ENCODE results near the gene TBC1D23.

The TBC1D23 gene

GRCh38 chr3:100352296-100353231, 91.8 kb downstream of the TBC1D23 start:
- peak; percentile 47 for DNase-seq (ENCODE audit: low read depth)

GRCh38 chr3:100354850-100355249, 94.1 kb downstream of the TBC1D23 start:
- DNase-seq (ENCODE audit: low read depth), result peak; percentile 49

- peak; percentile 51 for DNase-seq (ENCODE audit: low read depth)
Observed at GRCh38 chr3:100358413-100358812, 97.6 kb downstream of the TBC1D23 start.

- no peak for DNase-seq (ENCODE audit: low read depth)
Observed at GRCh38 chr3:100359035-100359434, 98.2 kb downstream of the TBC1D23 start.

- DNase-seq (ENCODE audit: low read depth), result no peak
Observed at GRCh38 chr3:100360757-100361496, 100.1 kb downstream of the TBC1D23 start.

GRCh38 chr3:100361897-100362296, 101.1 kb downstream of the TBC1D23 start:
- no peak for DNase-seq (ENCODE audit: low read depth)

- DNase-seq (ENCODE audit: low read depth), result no peak
Observed at GRCh38 chr3:100364421-100364820, 103.6 kb downstream of the TBC1D23 start.

- DNase-seq (ENCODE audit: low read depth), result no peak
Observed at GRCh38 chr3:100366424-100366823, 105.6 kb downstream of the TBC1D23 start.

- no peak for DNase-seq (ENCODE audit: low read depth)
Observed at GRCh38 chr3:100368441-100368840, 107.6 kb downstream of the TBC1D23 start.

GRCh38 chr3:100370756-100371155, 110.0 kb downstream of the TBC1D23 start:
- no peak for DNase-seq (ENCODE audit: low read depth)

- DNase-seq (ENCODE audit: low read depth), result no peak
Observed at GRCh38 chr3:100374521-100374920, 113.7 kb downstream of the TBC1D23 start.
